IMR-90 (cell line): Measurements from ENCODE around the gene AP3D1. TPM values are rescaled to one million over a fixed set of nuclear protein-coding genes. Genes with fewer than 3 reads are reported as not detected.
A peak's percentile ranks its signal among the peaks of the same experiment; 100 is the strongest.

Experiments used
- ATAC-seq: fragments of 200-7000 bp; cut with Tn5 transposase; 2 replicates; pipeline ENCODE4 v1.9.1; 2020; ENCODE audit warnings: low read depth, mild to moderate bottlenecking, moderate library complexity
- BruUV-seq: library from RNA; stranded (reverse); fragments of 400-500 nt; replicated peaks from 2 replicates; lab custom pipeline; 2021; lab: Mats Ljungman, UMichigan
- CTCF ChIA-PET: fragments of 300-600 bp; formaldehyde crosslinking; extraction: SDS; loops from one replicate; lab custom pipeline; 2021; ENCODE audit warnings: antibody characterized with exemption; lab: Yijun Ruan, JAX
- POLR2A ChIA-PET: fragments of 300-600 bp; sonication (Branson Sonifier 250); formaldehyde crosslinking; loops from one replicate; lab custom pipeline; 2022; ENCODE audit warnings: antibody characterized with exemption; ENCODE audit not compliant: unreplicated experiment; lab: Charles Lee
- DNase-seq: peaks from one replicate; pipeline ENCODE4 v3.0.0; 2013
- H2AFZ ChIP-seq: replicated peaks from 2 replicates; pipeline ENCODE3; 2013; ENCODE audit warnings: low read length, mild to moderate bottlenecking; ENCODE audit not compliant: poor library complexity
- H2AK5ac ChIP-seq: 2 replicates; pipeline ENCODE4 v1.6.1; 2013; ENCODE audit warnings: low read depth, low read length, inconsistent platforms
- H2AK9ac ChIP-seq: replicated peaks from 2 replicates; pipeline ENCODE3; 2013; ENCODE audit warnings: mild to moderate bottlenecking, low read depth, low read length, moderate library complexity; ENCODE audit not compliant: poor library complexity
- H2BK120ac ChIP-seq: 2 replicates; pipeline ENCODE4 v1.6.1; 2013; ENCODE audit warnings: low read depth, low read length, inconsistent platforms
- H2BK15ac ChIP-seq: 3 replicates; pipeline ENCODE4 v1.6.1; 2013; ENCODE audit warnings: low read depth, low read length, inconsistent platforms
- H2BK20ac ChIP-seq: 2 replicates; pipeline ENCODE4 v1.6.1; 2013; ENCODE audit warnings: low read depth, mild to moderate bottlenecking, inconsistent platforms, low read length, moderate library complexity
- H2BK5ac ChIP-seq: 2 replicates; pipeline ENCODE4 v1.6.1; 2013; ENCODE audit warnings: mild to moderate bottlenecking, low read depth, low read length, inconsistent platforms; ENCODE audit not compliant: poor library complexity, severe bottlenecking
- H3K14ac ChIP-seq: replicated peaks from 2 replicates; pipeline ENCODE4 v1.6.1; 2013; ENCODE audit warnings: low read depth, low read length, inconsistent platforms
- H3K18ac ChIP-seq: 2 replicates; pipeline ENCODE4 v1.6.1; 2013; ENCODE audit warnings: low read depth, low read length, control low read depth
- H3K23ac ChIP-seq: 2 replicates; pipeline ENCODE4 v1.6.1; 2013; ENCODE audit warnings: low read depth, low read length, inconsistent platforms
- H3K27ac ChIP-seq: 2 replicates; pipeline ENCODE4 v1.5.1; 2013; ENCODE audit warnings: mild to moderate bottlenecking, control low read depth, low read length; ENCODE audit not compliant: insufficient read depth
- H3K27me3 ChIP-seq: 2 replicates; pipeline ENCODE4 v1.6.1; 2013; ENCODE audit warnings: low read length; ENCODE audit not compliant: control insufficient read depth, insufficient read depth
- H3K36me3 ChIP-seq: 2 replicates; pipeline ENCODE4 v1.6.1; 2013; ENCODE audit warnings: low read length, mixed read lengths; ENCODE audit not compliant: control insufficient read depth, insufficient read depth
- H3K4ac ChIP-seq: 2 replicates; pipeline ENCODE4 v1.6.1; 2013; ENCODE audit warnings: low read depth, low read length, inconsistent platforms
- H3K4me1 ChIP-seq: 2 replicates; pipeline ENCODE4 v1.6.1; 2013; ENCODE audit warnings: low read length, mixed read lengths; ENCODE audit not compliant: control insufficient read depth, insufficient read depth
- H3K4me2 ChIP-seq: 2 replicates; pipeline ENCODE4 v1.6.1; 2013; ENCODE audit warnings: low read depth, mild to moderate bottlenecking, control low read depth, low read length, moderate library complexity
- H3K4me3 ChIP-seq: 2 replicates; pipeline ENCODE4 v1.5.1; 2013; ENCODE audit warnings: low read depth, mild to moderate bottlenecking, control low read depth, low read length, moderate library complexity; ENCODE audit not compliant: insufficient read depth
- H3K56ac ChIP-seq: 2 replicates; pipeline ENCODE4 v1.6.1; 2013; ENCODE audit warnings: low read length, inconsistent platforms; ENCODE audit not compliant: insufficient read depth; ENCODE audit errors: extremely low read depth
- H3K79me1 ChIP-seq, 2 experiments: 2 replicates each; pipeline ENCODE4 v1.6.1; 2013; ENCODE audit warnings: low read length in 2 of 2, inconsistent platforms in 1 of 2, low read depth in 1 of 2
- H3K9ac ChIP-seq: 2 replicates; pipeline ENCODE4 v1.6.1; 2013; ENCODE audit warnings: low read depth, low read length, control low read depth
- H3K9me1 ChIP-seq: 2 replicates; pipeline ENCODE4 v1.6.1; 2013; ENCODE audit warnings: low read length, inconsistent platforms; ENCODE audit not compliant: insufficient read depth
- H3K9me3 ChIP-seq: 2 replicates; pipeline ENCODE4 v1.6.1; 2013; ENCODE audit warnings: low read length; ENCODE audit not compliant: control insufficient read depth, insufficient read depth
- H4K20me1 ChIP-seq: 2 replicates; pipeline ENCODE4 v1.6.1; 2013; ENCODE audit warnings: low read length, inconsistent platforms; ENCODE audit not compliant: insufficient read depth
- H4K5ac ChIP-seq: 2 replicates; pipeline ENCODE4 v1.6.1; 2013; ENCODE audit warnings: mild to moderate bottlenecking, low read depth, low read length, control low read depth
- H4K8ac ChIP-seq, 2 experiments: 2 replicates each; pipeline ENCODE4 v1.6.1; 2013; ENCODE audit warnings: low read depth in 2 of 2, low read length in 2 of 2, control low read depth in 1 of 2, inconsistent platforms in 1 of 2
- H4K91ac ChIP-seq: 2 replicates; pipeline ENCODE4 v1.6.1; 2013; ENCODE audit warnings: low read depth, low read length, inconsistent platforms; ENCODE audit not compliant: insufficient read depth
- CTCF ChIP-seq: conservative IDR thresholded peaks from 2 replicates; pipeline ENCODE4 v1.5.1; 2012; ENCODE audit warnings: mild to moderate bottlenecking, low read depth, low read length, improper control_type of control experiment
- MXI1 ChIP-seq: IDR thresholded peaks from 2 replicates; pipeline ENCODE4 v1.6.1; 2012; ENCODE audit warnings: low read depth, mild to moderate bottlenecking, low read length, moderate library complexity, borderline replicate concordance
- RAD21 ChIP-seq: IDR thresholded peaks from 2 replicates; pipeline ENCODE4 v1.6.1; 2012; ENCODE audit warnings: low read length, improper control_type of control experiment
- RFX5 ChIP-seq: IDR thresholded peaks from 2 replicates; pipeline ENCODE4 v1.8.0; 2012; ENCODE audit warnings: low read depth, mild to moderate bottlenecking, low read length, moderate library complexity
- WGBS, 2 experiments: methylation state at CpG; one replicate each; pipeline versions ENCODE4 v1.1.5 to v1.1.7; 2013; ENCODE audit warnings: missing lambda C conversion rate in 2 of 2; ENCODE audit not compliant: insufficient read length in 1 of 2; ENCODE audit errors: extremely low coverage in 2 of 2; 5-methylcytosine and 5-hydroxymethylcytosine counted together
- dilution Hi-C: fragments of 300-500 bp; cut with HindIII; formaldehyde crosslinking; loops from one replicate; pipeline ENCODE4 v1.14.3; 2018; ENCODE audit warnings: low sequenced_read_pairs; ENCODE audit not compliant: unreplicated experiment
- in situ Hi-C: fragments of 300-500 bp; cut with MboI; formaldehyde crosslinking; loops from 3 replicates; pipeline ENCODE4 v1.14.3; 2019; ENCODE audit warnings: low sequenced_read_pairs, inconsistent platforms, mixed read lengths
- intact Hi-C: fragments of 100-400 bp; cut with micrococcal nuclease; formaldehyde crosslinking; loops from 2 replicates; pipeline ENCODE4 v1.10.0; 2022
- polyA plus RNA-seq, 3 experiments: library from polyadenylated mRNA; depleted of rRNA; stranded (reverse); fragments of >200 nt; gene quantifications; 2 replicates each; pipeline ENCODE4 v1.2.3, GENCODE V29; 2012; ENCODE audit warnings: low replicate concordance in 1 of 3
- total RNA-seq: library from RNA; depleted of rRNA; stranded (reverse); fragments of >200 nt; gene quantifications from 2 replicates; pipeline ENCODE4 v1.2.3, GENCODE V29; 2012

AP3D1 gene
- total and polyA plus RNA-seq, 2 of the 4 experiments (the other 2 are of a cell fraction) = 75.3 to 129 TPM

GRCh38 chr19:2189880-2190279 lies 38.5 kb upstream of the AP3D1 start:
- H3K4me3 ChIP-seq = no peak overlapping the region
- no peak overlapping the region for H2BK120ac ChIP-seq
- no peaks in the 10 kb centered on the region for H3K9me3 ChIP-seq
- H2BK20ac ChIP-seq = no peak overlapping the region
- no peak overlapping the region; the same call in 1 of the 2 replicates for H3K23ac ChIP-seq
- H3K36me3 ChIP-seq = peaks cover 57% of the 10 kb centered on the region
- H3K27ac ChIP-seq = no peak overlapping the region
- intact Hi-C loops = no loop called here
- TF ChIP-seq MXI1 (no peak), RAD21 (no peak), CTCF (no peak), RFX5 (no peak)
- H4K20me1 ChIP-seq = peaks cover 43% of the 10 kb centered on the region
- peaks cover 9 to 83% of the 10 kb centered on the region in 2 experiments for H3K79me1 ChIP-seq
- dilution Hi-C loops = no loop called here
- no peak overlapping the region for H3K4me2 ChIP-seq
- peaks cover 13% of the 10 kb centered on the region for H3K9me1 ChIP-seq
- H4K8ac ChIP-seq = no peak overlapping the region
- no peak overlapping the region; the same call in 1 of the 2 replicates for H3K14ac ChIP-seq
- CTCF ChIA-PET = no interaction called here
- peak overlapping the region; percentile 37 for H2AK9ac ChIP-seq
- peaks cover 17% of the 10 kb centered on the region for H3K4me1 ChIP-seq
- H4K5ac ChIP-seq = no peak overlapping the region
- no peak overlapping the region for H4K91ac ChIP-seq
- H3K9ac ChIP-seq = no peak overlapping the region
- H2BK15ac ChIP-seq = no peak overlapping the region
- WGBS, 2 experiments = no CpG with 5 or more reads among the region's 16 CpGs
- in situ Hi-C loops = no loop called here
- ATAC-seq (no peak), DNase-seq (no peak)
- H3K27me3 ChIP-seq = no peaks in the 10 kb centered on the region
- H2BK5ac ChIP-seq = no peak overlapping the region
- H3K18ac ChIP-seq = no peak overlapping the region
- POLR2A ChIA-PET = no interaction called here
- H2AFZ ChIP-seq = peak overlapping the region; percentile 33
- H3K56ac ChIP-seq = no peak overlapping the region
- H3K4ac ChIP-seq = peak overlapping the region; percentile 22; the same call in 1 of the 2 replicates
- no TSS peak for BruUV-seq
- 0 out of 2 replicates have a peak overlapping the region, but pooled peaks have one; percentile 15 for H2AK5ac ChIP-seq
